Measurements from ENCODE around the gene TNFRSF14. TPM values are rescaled to one million over a fixed set of nuclear protein-coding genes. Genes with fewer than 3 reads are reported as not detected.

The TNFRSF14 gene
- total and polyA plus RNA-seq, 2 of the 13 experiments (the other 11 are each of a cell fraction or from before 2014, with no cell fraction given), result 11.9 to 49.9 TPM

- TF ChIP-seq, protein P1, sequence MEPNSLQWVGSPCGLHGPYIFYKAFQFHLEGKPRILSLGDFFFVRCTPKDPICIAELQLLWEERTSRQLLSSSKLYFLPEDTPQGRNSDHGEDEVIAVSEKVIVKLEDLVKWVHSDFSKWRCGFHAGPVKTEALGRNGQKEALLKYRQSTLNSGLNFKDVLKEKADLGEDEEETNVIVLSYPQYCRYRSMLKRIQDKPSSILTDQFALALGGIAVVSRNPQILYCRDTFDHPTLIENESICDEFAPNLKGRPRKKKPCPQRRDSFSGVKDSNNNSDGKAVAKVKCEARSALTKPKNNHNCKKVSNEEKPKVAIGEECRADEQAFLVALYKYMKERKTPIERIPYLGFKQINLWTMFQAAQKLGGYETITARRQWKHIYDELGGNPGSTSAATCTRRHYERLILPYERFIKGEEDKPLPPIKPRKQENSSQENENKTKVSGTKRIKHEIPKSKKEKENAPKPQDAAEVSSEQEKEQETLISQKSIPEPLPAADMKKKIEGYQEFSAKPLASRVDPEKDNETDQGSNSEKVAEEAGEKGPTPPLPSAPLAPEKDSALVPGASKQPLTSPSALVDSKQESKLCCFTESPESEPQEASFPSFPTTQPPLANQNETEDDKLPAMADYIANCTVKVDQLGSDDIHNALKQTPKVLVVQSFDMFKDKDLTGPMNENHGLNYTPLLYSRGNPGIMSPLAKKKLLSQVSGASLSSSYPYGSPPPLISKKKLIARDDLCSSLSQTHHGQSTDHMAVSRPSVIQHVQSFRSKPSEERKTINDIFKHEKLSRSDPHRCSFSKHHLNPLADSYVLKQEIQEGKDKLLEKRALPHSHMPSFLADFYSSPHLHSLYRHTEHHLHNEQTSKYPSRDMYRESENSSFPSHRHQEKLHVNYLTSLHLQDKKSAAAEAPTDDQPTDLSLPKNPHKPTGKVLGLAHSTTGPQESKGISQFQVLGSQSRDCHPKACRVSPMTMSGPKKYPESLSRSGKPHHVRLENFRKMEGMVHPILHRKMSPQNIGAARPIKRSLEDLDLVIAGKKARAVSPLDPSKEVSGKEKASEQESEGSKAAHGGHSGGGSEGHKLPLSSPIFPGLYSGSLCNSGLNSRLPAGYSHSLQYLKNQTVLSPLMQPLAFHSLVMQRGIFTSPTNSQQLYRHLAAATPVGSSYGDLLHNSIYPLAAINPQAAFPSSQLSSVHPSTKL (CRISPR knock-in tag; IDR thresholded peaks at IDR 0.05), result no peak
- TF ChIP-seq NFE2 (CRISPR knock-in tag; IDR thresholded peaks at IDR 0.05) (no peak), HOXA5 (CRISPR knock-in tag; IDR thresholded peaks at IDR 0.05) (peak; percentile 50; the same call in 1 of the 2 replicates), FOXK2 (IDR thresholded peaks at IDR 0.05) (no peak), ZNF687 (CRISPR knock-in tag; IDR thresholded peaks at IDR 0.05) (0 out of 2 replicates have a peak, but pooled peaks have one; percentile 74), ZNF460 (CRISPR knock-in tag; IDR thresholded peaks at IDR 0.05; ENCODE audit: borderline replicate concordance) (peak; percentile 94), ZNF333 (CRISPR knock-in tag; IDR thresholded peaks at IDR 0.05; ENCODE audit: borderline replicate concordance) (no peak), SNAPC5 (CRISPR knock-in tag; IDR thresholded peaks at IDR 0.05; ENCODE audit: borderline replicate concordance) (no peak), ZNF850 (CRISPR knock-in tag; conservative IDR thresholded peaks at IDR 0.05) (no peak), ZNF816 (CRISPR knock-in tag; IDR thresholded peaks at IDR 0.05; ENCODE audit: borderline replicate concordance) (no peak), HMG20B (CRISPR knock-in tag; conservative IDR thresholded peaks at IDR 0.05) (no peak), TEAD2 (CRISPR knock-in tag; IDR thresholded peaks at IDR 0.05) (no peak), KLF16 (CRISPR knock-in tag; IDR thresholded peaks at IDR 0.05) (peak in 1 of 2 experiments; percentile 57; a peak in 1 of 4 replicates), PBX3 (CRISPR knock-in tag; IDR thresholded peaks at IDR 0.05; ENCODE audit: borderline replicate concordance) (no peak)
- TF ChIP-seq, protein P2, sequence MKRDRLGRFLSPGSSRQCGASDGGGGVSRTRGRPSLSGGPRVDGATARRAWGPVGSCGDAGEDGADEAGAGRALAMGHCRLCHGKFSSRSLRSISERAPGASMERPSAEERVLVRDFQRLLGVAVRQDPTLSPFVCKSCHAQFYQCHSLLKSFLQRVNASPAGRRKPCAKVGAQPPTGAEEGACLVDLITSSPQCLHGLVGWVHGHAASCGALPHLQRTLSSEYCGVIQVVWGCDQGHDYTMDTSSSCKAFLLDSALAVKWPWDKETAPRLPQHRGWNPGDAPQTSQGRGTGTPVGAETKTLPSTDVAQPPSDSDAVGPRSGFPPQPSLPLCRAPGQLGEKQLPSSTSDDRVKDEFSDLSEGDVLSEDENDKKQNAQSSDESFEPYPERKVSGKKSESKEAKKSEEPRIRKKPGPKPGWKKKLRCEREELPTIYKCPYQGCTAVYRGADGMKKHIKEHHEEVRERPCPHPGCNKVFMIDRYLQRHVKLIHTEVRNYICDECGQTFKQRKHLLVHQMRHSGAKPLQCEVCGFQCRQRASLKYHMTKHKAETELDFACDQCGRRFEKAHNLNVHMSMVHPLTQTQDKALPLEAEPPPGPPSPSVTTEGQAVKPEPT (CRISPR knock-in tag; IDR thresholded peaks at IDR 0.05; ENCODE audit: low read depth), result no peak
- TF ChIP-seq, protein P3, sequence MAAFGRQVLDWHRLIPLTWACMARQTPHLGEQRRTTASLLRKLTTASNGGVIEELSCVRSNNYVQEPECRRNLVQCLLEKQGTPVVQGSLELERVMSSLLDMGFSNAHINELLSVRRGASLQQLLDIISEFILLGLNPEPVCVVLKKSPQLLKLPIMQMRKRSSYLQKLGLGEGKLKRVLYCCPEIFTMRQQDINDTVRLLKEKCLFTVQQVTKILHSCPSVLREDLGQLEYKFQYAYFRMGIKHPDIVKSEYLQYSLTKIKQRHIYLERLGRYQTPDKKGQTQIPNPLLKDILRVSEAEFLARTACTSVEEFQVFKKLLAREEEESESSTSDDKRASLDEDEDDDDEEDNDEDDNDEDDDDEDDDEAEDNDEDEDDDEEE (CRISPR knock-in tag; IDR thresholded peaks at IDR 0.05), result no peak; the same call in 1 of the 2 replicates
Measured at GRCh38 chr1:2545754-2546514, 10.2 kb upstream of the TNFRSF14 start (continued).

Measured in HepG2 (cell line).